SW 1271 (cell line): ENCODE data around the gene SLC9A9.

ENCODE experiments used
- DNase-seq, 2 experiments: peaks; one replicate each; lab custom pipeline; 2025; lab: John Stamatoyannopoulos, UW

SLC9A9 gene

GRCh38 chr3:143416229-143416628, 432.0 kb downstream of the SLC9A9 start:
- DNase-seq = no peak

- no peak for DNase-seq
These were observed 433.6 kb downstream of the SLC9A9 start for GRCh38 chr3:143414571-143415253.

- no peak for DNase-seq
These were observed 434.9 kb downstream of the SLC9A9 start for GRCh38 chr3:143413372-143413771.

GRCh38 chr3:143412084-143412483, 436.2 kb downstream of the SLC9A9 start:
- DNase-seq = no peak

- no peak for DNase-seq
These were observed 438.0 kb downstream of the SLC9A9 start for GRCh38 chr3:143410259-143410658.

- no peak for DNase-seq
These were observed 439.5 kb downstream of the SLC9A9 start for GRCh38 chr3:143408771-143409170.

- DNase-seq = no peak
These were observed 445.7 kb downstream of the SLC9A9 start for GRCh38 chr3:143402602-143403001.

- DNase-seq = no peak
These were observed 451.5 kb downstream of the SLC9A9 start for GRCh38 chr3:143396790-143397189.

- DNase-seq = no peak
These were observed 458.9 kb downstream of the SLC9A9 start for GRCh38 chr3:143389388-143389787.

- DNase-seq = no peak
These were observed 460.8 kb downstream of the SLC9A9 start for GRCh38 chr3:143387425-143387824.

GRCh38 chr3:143384076-143384475, 464.2 kb downstream of the SLC9A9 start:
- DNase-seq = no peak

GRCh38 chr3:143383421-143383820, 464.8 kb downstream of the SLC9A9 start:
- DNase-seq = no peak

- no peak for DNase-seq
These were observed 465.5 kb downstream of the SLC9A9 start for GRCh38 chr3:143382816-143383215.

GRCh38 chr3:143380449-143380848, 467.8 kb downstream of the SLC9A9 start:
- no peak for DNase-seq

GRCh38 chr3:143375698-143376097, 472.6 kb downstream of the SLC9A9 start:
- DNase-seq = no peak

GRCh38 chr3:143367171-143367570, 481.1 kb downstream of the SLC9A9 start:
- DNase-seq = no peak

- no peak for DNase-seq
These were observed 481.6 kb downstream of the SLC9A9 start for GRCh38 chr3:143366672-143367071.

GRCh38 chr3:143363949-143364348, 484.3 kb downstream of the SLC9A9 start:
- no peak for DNase-seq

- no peak for DNase-seq
These were observed 485.0 kb downstream of the SLC9A9 start for GRCh38 chr3:143363276-143363675.

- DNase-seq = no peak
These were observed 485.9 kb downstream of the SLC9A9 start for GRCh38 chr3:143362115-143362991.

- DNase-seq = no peak
These were observed 486.7 kb downstream of the SLC9A9 start for GRCh38 chr3:143361589-143361988.

- DNase-seq = no peak
These were observed 488.0 kb downstream of the SLC9A9 start for GRCh38 chr3:143360244-143360643.

- DNase-seq = no peak
These were observed 489.3 kb downstream of the SLC9A9 start for GRCh38 chr3:143358793-143359491.
